Heart left ventricle (tissue), 16 donors: ENCODE measurements around the gene C6orf15. TPM values are rescaled to one million over a fixed set of nuclear protein-coding genes. Genes with fewer than 3 reads are reported as not detected.

ENCODE experiments used
- ATAC-seq, 4 donors: fragments of 200-7000 bp; cut with Tn5 transposase; one replicate each; pipeline ENCODE4 v1.9.1; 2020 to 2022; ENCODE audit warnings: moderate library complexity in 4 of 4, mild to moderate bottlenecking in 3 of 4, moderate number of reproducible peaks in 1 of 4
- DNase-seq, 5 donors: peaks; one replicate each; pipeline ENCODE4 v3.0.0-alpha.2; 2020
- H3K27ac ChIP-seq, 12 donors: fragments of 200-600 bp; sonication (generic) in 4 of 12; one replicate each; pipeline versions ENCODE4 v1.5.0 to v1.8.0; 2016 to 2022; ENCODE audit warnings: mild to moderate bottlenecking in 2 of 12
- H3K27me3 ChIP-seq, 9 donors: fragments of 200-600 bp; sonication (generic) in 2 of 9; one replicate each; pipeline versions ENCODE4 v1.5.1 to v1.8.0; 2016 to 2022; ENCODE audit warnings: mild to moderate bottlenecking in 3 of 9
- H3K36me3 ChIP-seq, 9 donors: fragments of 200-600 bp; sonication (generic) in 2 of 9; one replicate each; pipeline versions ENCODE4 v1.5.0 to v1.8.0; 2018 to 2022; ENCODE audit warnings: mild to moderate bottlenecking in 2 of 9
- H3K4me1 ChIP-seq, 12 donors: fragments of 200-600 bp; sonication (generic) in 4 of 12; one replicate each; pipeline versions ENCODE4 v1.5.0 to v1.8.0; 2016 to 2022; ENCODE audit warnings: mild to moderate bottlenecking in 3 of 12
- H3K4me3 ChIP-seq, 12 donors: fragments of 200-600 bp; sonication (generic) in 4 of 12; one replicate each; pipeline versions ENCODE4 v1.5.0 to v1.8.0; 2017 to 2022; ENCODE audit warnings: mild to moderate bottlenecking in 9 of 12, moderate library complexity in 4 of 12
- H3K9me3 ChIP-seq, 12 donors: fragments of 200-600 bp; sonication (generic) in 4 of 12; one replicate each; pipeline versions ENCODE4 v1.5.0 to v1.8.0; 2016 to 2022; ENCODE audit warnings: mild to moderate bottlenecking in 1 of 12
- POLR2A ChIP-seq, 2 donors: fragments of 450-650 bp; IDR thresholded peaks; one replicate each; pipeline ENCODE4 v1.6.1; 2017; ENCODE audit warnings: antibody characterized with exemption in 2 of 2, mild to moderate bottlenecking in 2 of 2, moderate library complexity in 2 of 2
- WGBS, 4 donors: extraction: QIAGEN DNeasy Blood & Tissue Kit in 2 of 4; methylation state at CpG; one replicate each; pipeline versions ENCODE4 v1.1.5 to v1.1.7; 2013 to 2018; 5-methylcytosine and 5-hydroxymethylcytosine counted together
- intact Hi-C, 10 donors: fragments of 100-400 bp; cut with DNase I; formaldehyde crosslinking; loops; one replicate each; pipeline versions ENCODE4 v1.11.1 to v1.14.2; 2022
- polyA plus RNA-seq, 2 donors: library from polyadenylated mRNA; stranded (reverse); fragments of 200-250 nt; gene quantifications; one replicate each; pipeline ENCODE4 v1.2.3, GENCODE V29; 2013
- total RNA-seq, 9 donors: library from RNA; depleted of rRNA in 2 of 9; stranded (reverse); fragments of >200 nt in 2 of 9; fragmentation: NEBNext Ultra II Directional in 3 of 9; extraction: Animal tissue kit (Norgen Biotek cat#: 25700) in 3 of 9; gene quantifications; one replicate each; pipeline versions ENCODE4 v1.1.0 to v1.2.4, GENCODE V29; 2016 to 2023
- TF ChIP-seq, protein P1 (sequence below), 12 donors: fragments of 200-600 bp; sonication (generic) in 4 of 12; IDR thresholded peaks; one replicate each; pipeline versions ENCODE4 v1.5.0 to v1.8.0; 2018 to 2022; ENCODE audit warnings: antibody characterized with exemption in 12 of 12, mild to moderate bottlenecking in 5 of 12
- donor health status: ischemic (EF 13 %, LVEDD 7.1; RV severe dilation, severe dysfunction).
- donor health status: healthy with polysubstance abuse.
- donor health status: DM: no; HTN: yes; CAD: no.
- donor health status: DM: no; HTN: no; CAD: no.
- donor health status: ischemic (EF 25% LVEDD 6.9; RV normal size, moderate dysfunction).
- donor health status: ischemic (EF 25% LVEDD 5.7; RV mildly dilated, moderate dysfunction).
- donor health status: healthy.
- donor health status: DM: yes; HTN: yes; CAD: no.
- donor health status: ischemic (EF 35%, LVEDD 5.7; RV mildly dilated, moderate dysfunction).
- donor health status: nonischemic (EF 11% LVEDD 7.7; RV severe dilation, severe dysfunction).
- donor health status: DM: yes; HTN: yes; CAD: no.
- donor health status: PGD.
- donor health status: ischemic (EF 29% LVEDD 5.4; RV normal size, mild dysfunction).
- donor health status: nonischemic (EF 23%, LVEDD 6.1; RV moderate dilation, normal function).

C6orf15 gene
- total and polyA plus RNA-seq, 11 donors, result not detected

- no peak for DNase-seq
- TF ChIP-seq POLR2A (IDR thresholded peaks at IDR 0.05), result no peak
- TF ChIP-seq, protein P1, sequence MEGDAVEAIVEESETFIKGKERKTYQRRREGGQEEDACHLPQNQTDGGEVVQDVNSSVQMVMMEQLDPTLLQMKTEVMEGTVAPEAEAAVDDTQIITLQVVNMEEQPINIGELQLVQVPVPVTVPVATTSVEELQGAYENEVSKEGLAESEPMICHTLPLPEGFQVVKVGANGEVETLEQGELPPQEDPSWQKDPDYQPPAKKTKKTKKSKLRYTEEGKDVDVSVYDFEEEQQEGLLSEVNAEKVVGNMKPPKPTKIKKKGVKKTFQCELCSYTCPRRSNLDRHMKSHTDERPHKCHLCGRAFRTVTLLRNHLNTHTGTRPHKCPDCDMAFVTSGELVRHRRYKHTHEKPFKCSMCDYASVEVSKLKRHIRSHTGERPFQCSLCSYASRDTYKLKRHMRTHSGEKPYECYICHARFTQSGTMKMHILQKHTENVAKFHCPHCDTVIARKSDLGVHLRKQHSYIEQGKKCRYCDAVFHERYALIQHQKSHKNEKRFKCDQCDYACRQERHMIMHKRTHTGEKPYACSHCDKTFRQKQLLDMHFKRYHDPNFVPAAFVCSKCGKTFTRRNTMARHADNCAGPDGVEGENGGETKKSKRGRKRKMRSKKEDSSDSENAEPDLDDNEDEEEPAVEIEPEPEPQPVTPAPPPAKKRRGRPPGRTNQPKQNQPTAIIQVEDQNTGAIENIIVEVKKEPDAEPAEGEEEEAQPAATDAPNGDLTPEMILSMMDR (IDR thresholded peaks at IDR 0.05), result no peak
- peaks cover 0 to under 1% (median 0%) of the 10 kb centered on the region in 9 donors for H3K27me3 ChIP-seq
- H3K4me1 ChIP-seq, result peaks cover 0 to 19% (median 5%) of the 10 kb centered on the region in 12 donors
- intact Hi-C loops, result loop anchor here in 8 of 10 donors (5.0 to 10.0 kb wide), 6 partner anchors 165 to 400 kb away; partner anchors contain the start of genes PPP1R18 (in 2 of the 8), FLOT1 (in 1 of the 8), IER3 (in 1 of the 8) and TUBB (in 1 of the 8)
- no peaks in the 10 kb centered on the region for H3K36me3 ChIP-seq
- 81 to 91% (median 86%) methylated on average over 6 of the region's 6 CpGs for WGBS, 4 donors
- ATAC-seq, result no peak
- no peak overlapping the region for H3K4me3 ChIP-seq
- no peaks in the 10 kb centered on the region for H3K9me3 ChIP-seq
- no peak overlapping the region for H3K27ac ChIP-seq
Measured at GRCh38 chr6:31081872-31082271, 30.5 kb downstream of the C6orf15 start.

- intact Hi-C loops, result loop anchor here in 9 of 10 donors (5.0 to 10.0 kb wide), 6 partner anchors 162 to 397 kb away; partner anchors contain the start of genes FLOT1 (in 2 of the 9), IER3 (in 2 of the 9), PPP1R18 (in 2 of the 9) and TUBB (in 1 of the 9)
- DNase-seq (peak in 4 of 5 donors; percentile 42 to 59 (median 52)), ATAC-seq (peak in 3 of 4 donors; percentile 66 to 75 (median 69))
- 19 to 23% (median 22%) methylated on average over 19 to 22 of the region's 22 CpGs for WGBS, 4 donors
- H3K4me1 ChIP-seq, result peaks cover 0 to 19% (median 4%) of the 10 kb centered on the region in 12 donors
- no peak overlapping the region for H3K27ac ChIP-seq
- no peaks in the 10 kb centered on the region for H3K36me3 ChIP-seq
- H3K9me3 ChIP-seq, result no peaks in the 10 kb centered on the region
- no peak for TF ChIP-seq POLR2A (IDR thresholded peaks at IDR 0.05)
- TF ChIP-seq, protein P1 (IDR thresholded peaks at IDR 0.05), result peak; percentile 63 to 92 (median 78)
- no peaks in the 10 kb centered on the region for H3K27me3 ChIP-seq
- peak overlapping the region in 9 of 12 donors; percentile 13 to 49 (median 29) for H3K4me3 ChIP-seq
Measured at GRCh38 chr6:31079656-31080261, 32.6 kb downstream of the C6orf15 start.

DNA sequence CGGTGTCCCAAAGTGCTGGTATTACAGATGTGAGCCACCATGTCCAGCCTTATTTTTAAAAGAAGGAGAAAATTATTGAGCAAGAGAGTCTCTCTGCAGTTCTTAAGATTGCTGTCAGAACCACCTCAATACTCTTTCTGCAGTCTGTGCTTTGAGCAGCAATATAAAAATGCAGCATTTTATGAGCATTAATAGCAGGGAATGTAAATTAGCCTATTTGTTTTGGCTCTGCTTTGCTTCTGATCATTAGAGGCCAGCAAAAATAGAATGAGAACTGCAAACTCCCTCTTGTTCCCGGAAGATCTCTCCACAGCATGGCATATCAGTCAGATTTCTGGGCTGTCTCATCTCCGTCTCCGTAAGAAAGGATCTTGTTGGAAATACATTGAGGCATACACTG lies 35.8 kb downstream of the C6orf15 start:
- H3K27ac ChIP-seq, result no peak overlapping the region
- no peak overlapping the region for H3K4me3 ChIP-seq
- no peaks in the 10 kb centered on the region for H3K36me3 ChIP-seq
- TF ChIP-seq POLR2A (IDR thresholded peaks at IDR 0.05), result no peak
- TF ChIP-seq, protein P1 (IDR thresholded peaks at IDR 0.05), result no peak
- H3K4me1 ChIP-seq, result peaks cover 0 to 14% (median 5%) of the 10 kb centered on the region in 12 donors
- H3K9me3 ChIP-seq, result no peaks in the 10 kb centered on the region
- 71 to 87% (median 85%) methylated on average over 4 of the region's 4 CpGs for WGBS, 4 donors
- DNase-seq, result no peak
- intact Hi-C loops, result loop anchor here in 2 of 10 donors (5.0 to 10.0 kb wide), 2 partner anchors 159 to 332 kb away; partner anchors contain the start of genes FLOT1 (in 1 of the 2) and IER3 (in 1 of the 2)
- ATAC-seq, result no peak
- no peaks in the 10 kb centered on the region for H3K27me3 ChIP-seq

GRCh38 chr6:31075528-31075927 lies 36.8 kb downstream of the C6orf15 start:
- DNase-seq (no peak), ATAC-seq (no peak)
- no peak overlapping the region for H3K27ac ChIP-seq
- WGBS, 4 donors, result 90 to 96% (median 94%) methylated on average over 1 of the region's 1 CpG
- H3K4me1 ChIP-seq, result peaks cover 0 to 14% (median 5%) of the 10 kb centered on the region in 12 donors
- TF ChIP-seq, protein P1 (IDR thresholded peaks at IDR 0.05), result no peak
- no peak for TF ChIP-seq POLR2A (IDR thresholded peaks at IDR 0.05)
- H3K4me3 ChIP-seq, result no peak overlapping the region
- H3K27me3 ChIP-seq, result no peaks in the 10 kb centered on the region
- H3K36me3 ChIP-seq, result no peaks in the 10 kb centered on the region
- H3K9me3 ChIP-seq, result no peaks in the 10 kb centered on the region
- intact Hi-C loops, result loop anchor here in 2 of 10 donors (5.0 to 10.0 kb wide), 2 partner anchors 158 to 331 kb away; partner anchors contain the start of genes FLOT1 (in 1 of the 2) and IER3 (in 1 of the 2)
